ENCODE data around the gene PRRG2. TPM values are rescaled to one million over a fixed set of nuclear protein-coding genes. Genes with fewer than 3 reads are reported as not detected.

PRRG2 gene
- total and polyA plus RNA-seq, 2 experiments from 2014 or later, result 2.0 to 3.8 TPM

- TF ChIP-seq ZNF462 (CRISPR knock-in tag; IDR thresholded peaks at IDR 0.05) (no peak), EZH2 (IDR thresholded peaks at IDR 0.05; ENCODE audit: low read depth, unreplicated experiment) (no peak), POLR2AphosphoS5 (IDR thresholded peaks at IDR 0.05; ENCODE audit: low read depth) (no peak), NANOG (IDR thresholded peaks at IDR 0.05; ENCODE audit: borderline replicate concordance) (no peak), EZH2phosphoT487 (IDR thresholded peaks at IDR 0.05; ENCODE audit: unreplicated experiment) (no peak), CTCF (conservative IDR thresholded peaks at IDR 0.05; ENCODE audit: low read depth in 2 of 2) (no peak), JUNB (IDR thresholded peaks at IDR 0.05; ENCODE audit: unreplicated experiment) (no peak), ZNF331 (CRISPR knock-in tag; IDR thresholded peaks at IDR 0.05; ENCODE audit: low read depth) (no peak), ZNF114 (CRISPR knock-in tag; IDR thresholded peaks at IDR 0.05) (no peak)
- TF ChIP-seq, protein P1, sequence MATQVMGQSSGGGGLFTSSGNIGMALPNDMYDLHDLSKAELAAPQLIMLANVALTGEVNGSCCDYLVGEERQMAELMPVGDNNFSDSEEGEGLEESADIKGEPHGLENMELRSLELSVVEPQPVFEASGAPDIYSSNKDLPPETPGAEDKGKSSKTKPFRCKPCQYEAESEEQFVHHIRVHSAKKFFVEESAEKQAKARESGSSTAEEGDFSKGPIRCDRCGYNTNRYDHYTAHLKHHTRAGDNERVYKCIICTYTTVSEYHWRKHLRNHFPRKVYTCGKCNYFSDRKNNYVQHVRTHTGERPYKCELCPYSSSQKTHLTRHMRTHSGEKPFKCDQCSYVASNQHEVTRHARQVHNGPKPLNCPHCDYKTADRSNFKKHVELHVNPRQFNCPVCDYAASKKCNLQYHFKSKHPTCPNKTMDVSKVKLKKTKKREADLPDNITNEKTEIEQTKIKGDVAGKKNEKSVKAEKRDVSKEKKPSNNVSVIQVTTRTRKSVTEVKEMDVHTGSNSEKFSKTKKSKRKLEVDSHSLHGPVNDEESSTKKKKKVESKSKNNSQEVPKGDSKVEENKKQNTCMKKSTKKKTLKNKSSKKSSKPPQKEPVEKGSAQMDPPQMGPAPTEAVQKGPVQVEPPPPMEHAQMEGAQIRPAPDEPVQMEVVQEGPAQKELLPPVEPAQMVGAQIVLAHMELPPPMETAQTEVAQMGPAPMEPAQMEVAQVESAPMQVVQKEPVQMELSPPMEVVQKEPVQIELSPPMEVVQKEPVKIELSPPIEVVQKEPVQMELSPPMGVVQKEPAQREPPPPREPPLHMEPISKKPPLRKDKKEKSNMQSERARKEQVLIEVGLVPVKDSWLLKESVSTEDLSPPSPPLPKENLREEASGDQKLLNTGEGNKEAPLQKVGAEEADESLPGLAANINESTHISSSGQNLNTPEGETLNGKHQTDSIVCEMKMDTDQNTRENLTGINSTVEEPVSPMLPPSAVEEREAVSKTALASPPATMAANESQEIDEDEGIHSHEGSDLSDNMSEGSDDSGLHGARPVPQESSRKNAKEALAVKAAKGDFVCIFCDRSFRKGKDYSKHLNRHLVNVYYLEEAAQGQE (IDR thresholded peaks at IDR 0.05; ENCODE audit: unreplicated experiment), result no peak
- TF ChIP-seq, protein P2, sequence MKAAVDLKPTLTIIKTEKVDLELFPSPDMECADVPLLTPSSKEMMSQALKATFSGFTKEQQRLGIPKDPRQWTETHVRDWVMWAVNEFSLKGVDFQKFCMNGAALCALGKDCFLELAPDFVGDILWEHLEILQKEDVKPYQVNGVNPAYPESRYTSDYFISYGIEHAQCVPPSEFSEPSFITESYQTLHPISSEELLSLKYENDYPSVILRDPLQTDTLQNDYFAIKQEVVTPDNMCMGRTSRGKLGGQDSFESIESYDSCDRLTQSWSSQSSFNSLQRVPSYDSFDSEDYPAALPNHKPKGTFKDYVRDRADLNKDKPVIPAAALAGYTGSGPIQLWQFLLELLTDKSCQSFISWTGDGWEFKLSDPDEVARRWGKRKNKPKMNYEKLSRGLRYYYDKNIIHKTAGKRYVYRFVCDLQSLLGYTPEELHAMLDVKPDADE (IDR thresholded peaks at IDR 0.05), result no peak
Observed at GRCh38 chr19:49629659-49630058, 48.5 kb downstream of the PRRG2 start (continued).
